Left renal cortex interstitium (tissue), 4 donors: ENCODE measurements around the gene GALK1. TPM values are rescaled to one million over a fixed set of nuclear protein-coding genes. Genes with fewer than 3 reads are reported as not detected.
"Not testable (repeated sequence)": the region's sequence is repeated elsewhere in the genome, so short reads cannot be mapped to it uniquely, and the experiment has no call there.

Experiments used
- DNase-seq, 4 donors: peaks; one replicate each; pipeline ENCODE4 v3.0.0-alpha.2; 2013; ENCODE audit warnings: low read depth in 4 of 4, low spot score in 2 of 4, missing footprints in 1 of 4
- polyA plus RNA-seq, 4 donors: library from polyadenylated mRNA; unstranded; fragments of 120-200 nt; gene quantifications; one replicate each; pipeline ENCODE4 v1.2.1, GENCODE V29; 2013; ENCODE audit not compliant: insufficient read length in 4 of 4

Gene GALK1
- polyA plus RNA-seq, 4 donors: 25.3 to 41.3 (median 32.1) TPM

DNA sequence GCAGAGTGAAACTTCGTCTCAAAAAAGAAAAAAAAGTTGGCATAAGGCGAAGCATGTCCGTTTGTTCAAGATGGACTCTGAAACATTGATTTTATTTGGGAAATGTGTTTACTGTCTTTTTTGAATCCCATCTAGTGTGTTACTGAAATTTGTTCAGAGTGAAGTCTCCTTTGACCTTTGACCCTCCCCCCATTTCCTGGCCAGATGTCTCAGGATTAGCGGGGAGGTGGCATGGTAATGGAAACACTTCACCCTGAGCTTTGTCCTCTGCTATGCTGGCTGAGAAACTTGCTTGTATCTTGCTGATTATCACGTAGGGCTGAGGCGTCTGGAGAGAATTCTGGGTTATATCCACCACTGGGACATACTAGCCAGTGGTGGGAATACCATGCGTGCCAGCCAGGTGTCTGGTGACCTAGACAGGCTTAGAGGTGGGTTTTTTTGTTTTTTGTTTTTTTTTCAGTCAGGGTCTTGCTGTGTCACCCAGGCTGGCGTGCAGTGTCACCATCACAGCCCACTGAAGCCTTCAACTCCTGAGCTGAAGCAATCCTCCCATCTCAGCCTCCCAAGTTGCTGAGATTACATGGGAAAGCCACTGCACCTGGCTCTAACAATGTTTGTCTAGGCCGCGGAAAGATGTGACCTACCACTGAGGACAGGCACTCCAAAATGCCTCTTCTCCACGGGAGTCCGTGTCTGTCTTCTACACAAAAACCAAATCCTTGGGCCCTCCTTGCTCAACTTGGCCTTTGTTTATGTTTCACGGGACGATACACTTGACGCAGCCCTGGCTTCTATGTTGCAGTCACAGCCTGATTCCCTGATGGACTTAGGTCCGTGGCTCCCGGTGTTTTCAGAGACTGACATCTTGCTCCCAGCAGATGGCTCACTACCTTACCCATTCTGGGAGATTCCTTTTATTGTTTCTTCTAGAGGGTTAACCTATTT is 6.6 kb upstream of the GALK1 start:
- DNase-seq: no peak

DNA sequence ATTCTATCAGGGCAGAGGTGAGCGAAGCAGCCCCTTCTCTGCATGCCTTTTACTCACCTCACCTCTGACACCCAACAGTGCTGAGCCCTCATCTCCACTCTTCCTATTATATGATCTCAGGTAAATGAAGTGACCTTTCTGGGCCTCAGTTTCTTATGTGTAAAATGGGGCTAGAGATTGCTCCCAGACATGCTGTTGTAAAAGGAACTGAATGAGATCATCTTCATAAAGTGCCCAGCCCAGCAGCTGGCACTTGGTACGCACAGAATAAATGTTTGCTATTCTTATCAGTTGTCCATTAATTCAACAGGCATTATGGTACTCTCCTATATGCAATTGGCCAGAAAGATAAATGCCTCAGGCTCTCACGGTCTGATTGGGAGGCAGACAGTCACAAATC is 4.5 kb upstream of the GALK1 start:
- no peak for DNase-seq

- no peak for DNase-seq
Measured at GRCh38 chr17:75767881-75768280, 2.9 kb upstream of the GALK1 start.

- DNase-seq: no peak
Measured at GRCh38 chr17:75765981-75766380, 989 bp upstream of the GALK1 start.

DNA sequence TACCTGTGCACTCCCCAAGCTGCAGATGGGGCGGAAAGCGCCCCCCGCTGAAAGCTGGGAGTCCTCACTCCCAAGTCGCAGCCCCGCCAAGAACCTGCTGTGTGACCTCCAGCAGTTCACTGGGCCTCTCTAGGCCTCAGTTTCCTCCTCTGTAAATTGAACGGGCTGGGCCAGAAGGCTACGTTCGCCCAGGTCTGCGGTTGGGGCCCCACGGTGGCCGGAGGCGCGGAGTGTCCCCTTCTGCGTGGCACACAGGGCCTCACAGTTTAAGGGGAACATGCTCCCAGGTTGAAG is 628 bp downstream of the GALK1 start:
- DNase-seq: no peak

GRCh38 chr17:75763613-75764416 is 1.2 kb downstream of the GALK1 start:
- no peak for DNase-seq

DNA sequence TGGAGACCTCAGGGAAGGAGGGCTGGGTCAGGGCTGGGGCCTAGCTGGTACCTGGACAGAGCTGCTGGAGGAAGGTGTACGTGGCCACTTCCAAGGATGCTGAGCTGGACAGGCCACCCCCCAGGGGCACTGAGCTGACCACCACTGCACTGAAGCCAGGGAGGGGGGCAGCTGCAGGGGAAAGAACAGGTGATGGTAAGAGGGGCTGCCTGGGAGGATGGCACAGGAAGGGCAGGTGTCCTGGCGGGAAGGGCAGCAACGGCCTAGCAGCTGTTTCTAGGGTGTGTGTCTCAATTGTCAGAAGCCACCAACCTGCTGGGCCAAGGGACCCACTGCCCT is 1.8 kb downstream of the GALK1 start:
- no peak for DNase-seq

GRCh38 chr17:75762513-75763268 is 2.3 kb downstream of the GALK1 start:
- DNase-seq: no peak

DNA sequence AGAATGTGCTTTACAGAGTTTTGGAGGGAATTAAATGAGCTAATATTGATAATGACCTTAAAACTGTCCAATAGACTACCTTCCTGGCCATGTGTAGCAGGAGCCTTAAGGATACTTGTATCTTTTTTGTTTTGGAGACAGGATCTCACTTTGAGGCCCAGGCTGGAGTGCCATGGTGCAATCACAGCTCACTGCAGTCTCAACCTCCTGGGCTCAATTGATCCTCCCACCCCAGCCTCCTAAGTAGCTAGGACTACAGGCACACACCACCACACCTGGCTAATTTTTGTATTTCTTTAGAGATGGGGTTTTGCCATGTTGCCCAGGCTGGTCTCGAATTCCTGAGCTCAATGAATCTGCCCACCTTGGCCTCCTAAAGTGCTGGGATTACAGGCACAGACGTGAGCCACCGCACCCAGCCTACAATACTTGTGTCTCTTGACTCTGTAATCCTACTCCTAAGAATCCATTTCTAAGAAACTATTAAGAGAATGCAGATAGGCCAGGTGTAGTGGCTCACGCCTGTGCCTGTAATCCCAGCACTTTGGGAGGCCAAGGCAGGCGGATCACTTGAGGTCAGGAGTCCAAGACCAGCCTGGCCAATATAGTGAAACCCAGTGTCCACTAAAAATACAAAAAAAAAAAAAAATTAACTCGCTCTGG is 4.9 kb downstream of the GALK1 start:
- not testable (repeated sequence) for DNase-seq

GRCh38 chr17:75759457-75759856 is 5.5 kb downstream of the GALK1 start:
- no peak for DNase-seq

- no peak for DNase-seq
Measured at GRCh38 chr17:75758131-75758905, 6.7 kb downstream of the GALK1 start.

DNA sequence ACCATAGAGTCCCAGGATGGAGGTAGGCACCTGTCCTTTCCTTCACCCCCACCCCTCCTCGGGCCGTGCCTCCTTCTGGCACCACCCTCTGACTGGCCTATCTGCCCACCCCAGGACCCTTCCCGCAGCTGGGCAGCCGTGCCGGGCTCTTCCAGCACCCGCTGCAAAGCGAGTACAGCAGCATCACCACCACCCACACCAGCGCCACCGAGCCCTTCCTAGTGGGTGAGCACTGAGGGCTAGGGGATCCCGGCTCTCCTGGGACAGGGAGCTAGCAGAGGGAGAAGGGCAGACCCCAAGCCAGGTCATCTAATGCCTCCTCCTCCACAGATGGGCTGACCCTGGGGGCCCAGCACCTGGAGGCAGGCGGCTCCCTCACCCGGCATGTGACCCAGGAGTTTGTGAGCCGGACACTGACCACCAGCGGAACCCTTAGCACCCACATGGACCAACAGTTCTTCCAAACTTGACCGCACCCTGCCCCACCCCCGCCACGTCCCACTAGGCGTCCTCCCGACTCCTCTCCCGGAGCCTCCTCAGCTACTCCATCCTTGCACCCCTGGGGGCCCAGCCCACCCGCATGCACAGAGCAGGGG is 7.8 kb downstream of the GALK1 start:
- no peak for DNase-seq

DNA sequence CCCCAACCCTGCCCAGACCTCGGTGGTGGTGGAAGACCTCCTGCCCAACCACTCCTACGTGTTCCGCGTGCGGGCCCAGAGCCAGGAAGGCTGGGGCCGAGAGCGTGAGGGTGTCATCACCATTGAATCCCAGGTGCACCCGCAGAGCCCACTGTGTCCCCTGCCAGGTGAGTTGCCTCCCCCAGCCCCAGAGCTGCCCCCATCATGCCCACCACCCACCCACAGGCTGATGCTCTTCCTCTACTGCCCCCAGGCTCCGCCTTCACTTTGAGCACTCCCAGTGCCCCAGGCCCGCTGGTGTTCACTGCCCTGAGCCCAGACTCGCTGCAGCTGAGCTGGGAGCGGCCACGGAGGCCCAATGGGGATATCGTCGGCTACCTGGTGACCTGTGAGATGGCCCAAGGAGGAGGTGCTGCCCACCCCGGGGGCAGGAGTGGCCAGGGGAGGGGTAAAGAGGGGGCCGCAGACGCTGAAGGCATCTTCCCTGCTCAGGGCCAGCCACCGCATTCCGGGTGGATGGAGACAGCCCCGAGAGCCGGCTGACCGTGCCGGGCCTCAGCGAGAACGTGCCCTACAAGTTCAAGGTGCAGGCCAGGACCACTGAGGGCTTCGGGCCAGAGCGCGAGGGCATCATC is 8.4 kb downstream of the GALK1 start:
- no peak for DNase-seq

DNA sequence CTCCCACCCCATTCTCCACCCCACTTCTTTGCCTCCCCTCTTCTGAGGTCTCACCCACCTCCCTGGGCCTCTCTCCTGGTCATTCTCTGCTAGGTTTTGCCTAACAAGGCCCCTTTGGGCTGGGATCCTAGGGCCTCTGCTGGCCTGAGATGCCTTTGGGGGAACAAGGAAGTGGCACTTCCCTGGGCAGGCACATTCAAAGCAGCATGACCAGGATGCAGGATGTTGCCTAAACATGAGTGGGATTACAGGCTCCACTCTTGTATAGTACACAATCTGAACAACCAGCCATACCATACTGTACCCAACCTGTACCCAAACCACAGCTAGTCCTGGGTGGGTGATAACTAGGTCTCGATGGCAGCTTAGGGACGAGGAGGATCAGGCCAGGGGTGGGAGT is 9.0 kb downstream of the GALK1 start:
- no peak for DNase-seq

GRCh38 chr17:75755205-75755901 is 9.6 kb downstream of the GALK1 start:
- DNase-seq: no peak

GRCh38 chr17:75754378-75755204 is 10.4 kb downstream of the GALK1 start:
- no peak for DNase-seq

GRCh38 chr17:75753514-75754377 is 11.2 kb downstream of the GALK1 start:
- DNase-seq: peak in 1 of 4 donors; percentile 52
